Trophoblast cell (in vitro differentiated cells and primary cell): ENCODE data around the gene TNRC6B.

Source experiments
- DNase-seq, 2 donors: peaks; one replicate each; pipeline ENCODE4 v3.0.0-alpha.2; 2016
- H2AFZ ChIP-seq: 2 replicates; pipeline ENCODE4 v1.6.1; 2013; ENCODE audit warnings: low read length, moderate library complexity, mild to moderate bottlenecking; ENCODE audit not compliant: insufficient read depth, poor library complexity
- H2AK5ac ChIP-seq: 2 replicates; pipeline ENCODE4 v1.6.1; 2013; ENCODE audit warnings: mild to moderate bottlenecking, low read length
- H2BK120ac ChIP-seq: 2 replicates; pipeline ENCODE4 v1.6.1; 2013; ENCODE audit warnings: low read length, mild to moderate bottlenecking, moderate library complexity; ENCODE audit not compliant: insufficient read depth, poor library complexity
- H2BK12ac ChIP-seq: 2 replicates; pipeline ENCODE4 v1.6.1; 2013; ENCODE audit warnings: mild to moderate bottlenecking, low read length, moderate library complexity
- H2BK5ac ChIP-seq: 2 replicates; pipeline ENCODE4 v1.6.1; 2013; ENCODE audit warnings: low read length, low read depth, moderate library complexity, mild to moderate bottlenecking; ENCODE audit not compliant: poor library complexity
- H3K14ac ChIP-seq: 2 replicates; pipeline ENCODE4 v1.6.1; 2013; ENCODE audit warnings: mild to moderate bottlenecking, low read length
- H3K18ac ChIP-seq: 2 replicates; pipeline ENCODE4 v1.6.1; 2013; ENCODE audit warnings: mild to moderate bottlenecking, low read length
- H3K23ac ChIP-seq: 2 replicates; pipeline ENCODE4 v1.6.1; 2013; ENCODE audit warnings: low read length
- H3K27ac ChIP-seq: 2 replicates; pipeline ENCODE4 v1.5.1; 2013; ENCODE audit warnings: low read depth, mild to moderate bottlenecking, inconsistent platforms, low read length, moderate library complexity
- H3K27me3 ChIP-seq: 2 replicates; pipeline ENCODE4 v1.6.1; 2013; ENCODE audit warnings: inconsistent platforms, mild to moderate bottlenecking, low read length, moderate library complexity; ENCODE audit not compliant: insufficient read depth
- H3K36me3 ChIP-seq, 2 experiments: 1 replicate in 1 of 2; 2 replicates in 1 of 2; pipeline ENCODE4 v1.6.1; 2013; ENCODE audit warnings: low read length in 2 of 2, mild to moderate bottlenecking in 2 of 2, moderate library complexity in 1 of 2; ENCODE audit not compliant: insufficient read depth in 2 of 2, control insufficient read depth in 1 of 2
- H3K4ac ChIP-seq: 2 replicates; pipeline ENCODE4 v1.6.1; 2013; ENCODE audit warnings: low read depth, mild to moderate bottlenecking, low read length, moderate library complexity
- H3K4me1 ChIP-seq, 2 experiments: 1 replicate in 1 of 2; 2 replicates in 1 of 2; pipeline ENCODE4 v1.6.1; 2013; ENCODE audit warnings: low read length in 2 of 2, mild to moderate bottlenecking in 2 of 2, moderate library complexity in 1 of 2; ENCODE audit not compliant: insufficient read depth in 2 of 2, control insufficient read depth in 1 of 2
- H3K4me2 ChIP-seq: 2 replicates; pipeline ENCODE4 v1.6.1; 2013; ENCODE audit warnings: inconsistent platforms, mild to moderate bottlenecking, low read length, moderate library complexity
- H3K4me3 ChIP-seq: 2 replicates; pipeline ENCODE4 v1.5.1; 2013; ENCODE audit warnings: mild to moderate bottlenecking, low read depth, low read length, inconsistent platforms
- H3K79me1 ChIP-seq: one replicate; pipeline ENCODE4 v1.6.1; 2013; ENCODE audit warnings: low read length
- H3K79me2 ChIP-seq: 2 replicates; pipeline ENCODE4 v1.6.1; 2013; ENCODE audit warnings: low read length, mild to moderate bottlenecking; ENCODE audit not compliant: control insufficient read depth, insufficient read depth, poor library complexity
- H3K9ac ChIP-seq: 2 replicates; pipeline ENCODE4 v1.6.1; 2013; ENCODE audit warnings: mild to moderate bottlenecking, low read length
- H3K9me3 ChIP-seq: 2 replicates; pipeline ENCODE4 v1.6.1; 2013; ENCODE audit warnings: low read depth, mild to moderate bottlenecking, control low read depth, inconsistent platforms, low read length; ENCODE audit not compliant: insufficient read depth
- H4K12ac ChIP-seq: 2 replicates; pipeline ENCODE4 v1.6.1; 2013; ENCODE audit warnings: low read depth, mild to moderate bottlenecking, low read length, moderate library complexity
- H4K8ac ChIP-seq: 2 replicates; pipeline ENCODE4 v1.6.1; 2013; ENCODE audit warnings: low read depth, mild to moderate bottlenecking, low read length, moderate library complexity
- H4K91ac ChIP-seq: one replicate; pipeline ENCODE4 v1.6.1; 2013; ENCODE audit warnings: low read depth, mild to moderate bottlenecking, low read length, moderate library complexity
- WGBS: extraction: QIAGEN DNeasy Blood & Tissue Kit; methylation state at CpG from one replicate; pipeline ENCODE4 v1.1.7; 2013; ENCODE audit warnings: missing lambda C conversion rate; ENCODE audit not compliant: insufficient read length, insufficient coverage; ENCODE audit errors: extremely low coverage; 5-methylcytosine and 5-hydroxymethylcytosine counted together

The TNRC6B gene

GRCh38 chr22:40270748-40271373 is 93.1 kb downstream of the TNRC6B start:
- Histone ChIP-seq H3K4me2 (no peak overlapping the region), H3K79me2 (no peaks in the 10 kb centered on the region), H3K4me1 (peaks cover 3 to 4% of the 10 kb centered on the region in 2 experiments), H3K4ac (no peak overlapping the region), H3K14ac (no peak overlapping the region), H3K23ac (no peak overlapping the region), H3K27me3 (no peaks in the 10 kb centered on the region), H2BK5ac (no peak overlapping the region), H3K9me3 (peaks cover 2% of the 10 kb centered on the region), H2BK120ac (no peak overlapping the region), H3K36me3 (peaks cover 12 to 15% of the 10 kb centered on the region in 2 experiments), H4K8ac (no peak overlapping the region), H3K9ac (no peak overlapping the region), H4K12ac (no peak overlapping the region), H4K91ac (no peak overlapping the region), H3K27ac (no peak overlapping the region), H3K4me3 (no peak overlapping the region), H3K79me1 (no peaks in the 10 kb centered on the region), H3K18ac (no peak overlapping the region), H2AK5ac (no peak overlapping the region), H2AFZ (no peak overlapping the region), H2BK12ac (no peak overlapping the region)
- no CpG with 5 or more reads among the region's 5 CpGs for WGBS
- no peak for DNase-seq

GRCh38 chr22:40271440-40271839 is 93.7 kb downstream of the TNRC6B start:
- H2BK120ac ChIP-seq, result no peak overlapping the region
- no peak overlapping the region for H3K9ac ChIP-seq
- no peak overlapping the region for H4K12ac ChIP-seq
- H3K79me1 ChIP-seq, result no peaks in the 10 kb centered on the region
- H4K8ac ChIP-seq, result no peak overlapping the region
- no peak for DNase-seq
- H3K4me2 ChIP-seq, result no peak overlapping the region
- H3K9me3 ChIP-seq, result peaks cover 2% of the 10 kb centered on the region
- no peak overlapping the region for H3K18ac ChIP-seq
- H3K27me3 ChIP-seq, result no peaks in the 10 kb centered on the region
- no peaks in the 10 kb centered on the region for H3K79me2 ChIP-seq
- H2BK12ac ChIP-seq, result no peak overlapping the region
- H3K36me3 ChIP-seq, result peaks cover 13% of the 10 kb centered on the region in 2 experiments
- H3K4me3 ChIP-seq, result no peak overlapping the region
- no peak overlapping the region for H3K4ac ChIP-seq
- no CpG with 5 or more reads among the region's 3 CpGs for WGBS
- H2AFZ ChIP-seq, result no peak overlapping the region
- H3K27ac ChIP-seq, result no peak overlapping the region
- H4K91ac ChIP-seq, result no peak overlapping the region
- no peak overlapping the region for H2AK5ac ChIP-seq
- H2BK5ac ChIP-seq, result no peak overlapping the region
- H3K14ac ChIP-seq, result no peak overlapping the region
- peaks cover 3 to 4% of the 10 kb centered on the region in 2 experiments for H3K4me1 ChIP-seq
- H3K23ac ChIP-seq, result no peak overlapping the region

GRCh38 chr22:40273319-40273718 is 95.6 kb downstream of the TNRC6B start:
- H4K8ac ChIP-seq, result no peak overlapping the region
- no peak overlapping the region for H4K12ac ChIP-seq
- no peaks in the 10 kb centered on the region for H3K27me3 ChIP-seq
- H3K9ac ChIP-seq, result no peak overlapping the region
- no peak overlapping the region for H3K23ac ChIP-seq
- H3K9me3 ChIP-seq, result no peaks in the 10 kb centered on the region
- no peak overlapping the region for H3K4ac ChIP-seq
- no peak overlapping the region for H2BK120ac ChIP-seq
- no peak overlapping the region for H2AK5ac ChIP-seq
- H3K4me2 ChIP-seq, result no peak overlapping the region
- H3K36me3 ChIP-seq, result peaks cover 10 to 13% of the 10 kb centered on the region in 2 experiments
- no peaks in the 10 kb centered on the region for H3K79me2 ChIP-seq
- no peak for DNase-seq
- WGBS, result no CpG with 5 or more reads among the region's 6 CpGs
- no peak overlapping the region for H2BK5ac ChIP-seq
- H3K14ac ChIP-seq, result no peak overlapping the region
- no peak overlapping the region for H4K91ac ChIP-seq
- no peak overlapping the region for H3K27ac ChIP-seq
- no peak overlapping the region for H2AFZ ChIP-seq
- H3K18ac ChIP-seq, result no peak overlapping the region
- H2BK12ac ChIP-seq, result no peak overlapping the region
- no peaks in the 10 kb centered on the region for H3K79me1 ChIP-seq
- peaks cover 3 to 4% of the 10 kb centered on the region in 2 experiments for H3K4me1 ChIP-seq
- H3K4me3 ChIP-seq, result no peak overlapping the region

- H2BK12ac ChIP-seq, result no peak overlapping the region
- no peak overlapping the region for H3K4me3 ChIP-seq
- H2AFZ ChIP-seq, result no peak overlapping the region
- no peak overlapping the region for H3K27ac ChIP-seq
- no peaks in the 10 kb centered on the region for H3K79me1 ChIP-seq
- no peak overlapping the region for H3K4ac ChIP-seq
- H3K79me2 ChIP-seq, result no peaks in the 10 kb centered on the region
- no CpG with 5 or more reads among the region's 10 CpGs for WGBS
- no peak overlapping the region for H2AK5ac ChIP-seq
- H3K14ac ChIP-seq, result no peak overlapping the region
- no peak overlapping the region for H2BK5ac ChIP-seq
- H3K23ac ChIP-seq, result no peak overlapping the region
- H3K9ac ChIP-seq, result no peak overlapping the region
- peaks cover 13 to 15% of the 10 kb centered on the region in 2 experiments for H3K36me3 ChIP-seq
- H2BK120ac ChIP-seq, result no peak overlapping the region
- DNase-seq, result no peak
- H3K4me1 ChIP-seq, result peaks cover 3 to 6% of the 10 kb centered on the region in 2 experiments
- no peak overlapping the region for H3K18ac ChIP-seq
- no peak overlapping the region for H4K12ac ChIP-seq
- no peak overlapping the region for H3K4me2 ChIP-seq
- no peak overlapping the region for H4K8ac ChIP-seq
- H3K9me3 ChIP-seq, result no peaks in the 10 kb centered on the region
- H3K27me3 ChIP-seq, result no peaks in the 10 kb centered on the region
- H4K91ac ChIP-seq, result no peak overlapping the region
Measured at GRCh38 chr22:40276996-40277823, 99.5 kb downstream of the TNRC6B start.
